Caco-2 (cell line): ENCODE results near the gene ZNF469. TPM values are rescaled to one million over a fixed set of nuclear protein-coding genes. Genes with fewer than 3 reads are reported as not detected.

Source experiments
- BruUV-seq: library from RNA; stranded (reverse); fragments of 400-500 nt; replicated peaks from 2 replicates; lab custom pipeline; 2021; lab: Mats Ljungman, UMichigan
- CTCF ChIA-PET: fragments of 300-600 bp; sonication (Branson Sonifier 250); formaldehyde crosslinking; loops from one replicate; lab custom pipeline; 2022; ENCODE audit warnings: antibody characterized with exemption; lab: Charles Lee
- POLR2A ChIA-PET: fragments of 300-600 bp; sonication (Branson Sonifier 250); formaldehyde crosslinking; loops from one replicate; lab custom pipeline; 2022; ENCODE audit warnings: antibody characterized with exemption; lab: Charles Lee
- DNase-seq, 2 experiments: peaks; one replicate each; pipeline versions ENCODE4 v3.0.0 to v3.0.0-alpha.2; 2020 to 2022
- H3K27me3 ChIP-seq: replicated peaks from 2 replicates; pipeline ENCODE4 v1.6.0; 2011; ENCODE audit warnings: low read length; ENCODE audit not compliant: control insufficient read depth, insufficient read depth
- H3K36me3 ChIP-seq: 2 replicates; pipeline ENCODE4 v1.5.1; 2011; ENCODE audit warnings: low read length; ENCODE audit not compliant: control insufficient read depth, insufficient read depth
- H3K4me1 ChIP-seq: fragments of 250-450 bp; sonication (Bioruptor Pico); 2 replicates; pipeline ENCODE4 v1.5.1; 2020; ENCODE audit warnings: mild to moderate bottlenecking
- H3K4me3 ChIP-seq: 2 replicates; pipeline ENCODE4 v1.5.1; 2011; ENCODE audit warnings: low read depth, mild to moderate bottlenecking, control low read depth, low read length
- H3K9me3 ChIP-seq: fragments of 250-450 bp; sonication (Bioruptor Pico); 2 replicates; pipeline ENCODE4 v1.5.1; 2020; ENCODE audit warnings: mild to moderate bottlenecking, moderate library complexity
- H3K27ac Mint-ChIP-seq: one replicate; pipeline ENCODE4 v1.8.0; 2022; ENCODE audit warnings: mixed read lengths; ENCODE audit not compliant: unreplicated experiment
- H3K27me3 Mint-ChIP-seq: one replicate; pipeline ENCODE4 v1.8.0; 2022; ENCODE audit warnings: mixed read lengths; ENCODE audit not compliant: insufficient read depth, unreplicated experiment
- H3K36me3 Mint-ChIP-seq: one replicate; pipeline ENCODE4 v1.8.0; 2022; ENCODE audit warnings: mild to moderate bottlenecking, mixed read lengths; ENCODE audit not compliant: insufficient read depth, unreplicated experiment
- H3K4me1 Mint-ChIP-seq: one replicate; pipeline ENCODE4 v1.8.0; 2022; ENCODE audit warnings: low read depth, mixed read lengths; ENCODE audit not compliant: unreplicated experiment
- H3K4me3 Mint-ChIP-seq: one replicate; pipeline ENCODE4 v1.8.0; 2022; ENCODE audit warnings: mild to moderate bottlenecking, moderate library complexity, mixed read lengths; ENCODE audit not compliant: unreplicated experiment
- H3K9me3 Mint-ChIP-seq: one replicate; pipeline ENCODE4 v1.8.0; 2022; ENCODE audit warnings: mixed read lengths; ENCODE audit not compliant: unreplicated experiment
- CTCF ChIP-seq, 2 experiments: fragments of 200-600 bp in 1 of 2; IDR thresholded peaks; 1 replicate in 1 of 2; 2 replicates in 1 of 2; pipeline versions ENCODE4 v1.5.1 to v1.8.0; 2011 to 2022; ENCODE audit warnings: antibody characterized with exemption in 1 of 2, control low read depth in 1 of 2, inconsistent platforms in 1 of 2, low read depth in 1 of 2, low read length in 1 of 2, mild to moderate bottlenecking in 1 of 2, moderate library complexity in 1 of 2; ENCODE audit not compliant: insufficient read depth in 1 of 2, severe bottlenecking in 1 of 2, unreplicated experiment in 1 of 2
- intact Hi-C: fragments of 100-400 bp; cut with micrococcal nuclease; formaldehyde crosslinking; loops from one replicate; pipeline ENCODE4 v1.10.0; 2022; ENCODE audit not compliant: unreplicated experiment
- total RNA-seq: library from RNA; stranded (reverse); gene quantifications from 2 replicates; pipeline ENCODE4 v1.2.3, GENCODE V29; 2022

ZNF469 gene
- total RNA-seq, 1 experiment from 2014 or later = 0.07 TPM

GRCh38 chr16:88389621-88390160 lies 6.9 kb downstream of the ZNF469 start:
- H3K4me3 Mint-ChIP-seq = no peak overlapping the region
- POLR2A ChIA-PET = no interaction called here
- no peak overlapping the region for H3K27ac Mint-ChIP-seq
- Histone ChIP-seq H3K4me1 (no peaks in the 10 kb centered on the region), H3K4me3 (no peak overlapping the region), H3K9me3 (no peaks in the 10 kb centered on the region), H3K36me3 (no peaks in the 10 kb centered on the region), H3K27me3 (no peaks in the 10 kb centered on the region; the same call in 1 of the 2 replicates)
- intact Hi-C loops = no loop called here
- CTCF ChIA-PET = no interaction called here
- BruUV-seq = no TSS peak
- H3K4me1 Mint-ChIP-seq = no peaks in the 10 kb centered on the region
- H3K27me3 Mint-ChIP-seq = peaks cover 24% of the 10 kb centered on the region
- H3K36me3 Mint-ChIP-seq = no peaks in the 10 kb centered on the region
- DNase-seq = no peak
- TF ChIP-seq CTCF (IDR thresholded peaks at IDR 0.05; ENCODE audit: insufficient read depth in 1 of 2, low read depth in 1 of 2, low read length in 1 of 2, severe bottlenecking in 1 of 2, unreplicated experiment in 1 of 2) = no peak
- H3K9me3 Mint-ChIP-seq = no peaks in the 10 kb centered on the region

GRCh38 chr16:88390265-88390664 lies 7.5 kb downstream of the ZNF469 start:
- Mint-ChIP-seq H3K27ac (no peak overlapping the region), H3K4me3 (no peak overlapping the region), H3K4me1 (no peaks in the 10 kb centered on the region), H3K27me3 (peaks cover 24% of the 10 kb centered on the region), H3K36me3 (no peaks in the 10 kb centered on the region), H3K9me3 (no peaks in the 10 kb centered on the region)
- intact Hi-C loops = no loop called here
- Histone ChIP-seq H3K4me1 (no peaks in the 10 kb centered on the region), H3K27me3 (no peaks in the 10 kb centered on the region; the same call in 1 of the 2 replicates), H3K4me3 (no peak overlapping the region), H3K9me3 (no peaks in the 10 kb centered on the region), H3K36me3 (no peaks in the 10 kb centered on the region)
- no TSS peak for BruUV-seq
- no peak for TF ChIP-seq CTCF (IDR thresholded peaks at IDR 0.05; ENCODE audit: insufficient read depth in 1 of 2, low read depth in 1 of 2, low read length in 1 of 2, severe bottlenecking in 1 of 2, unreplicated experiment in 1 of 2)
- no peak for DNase-seq
- ChIA-PET CTCF (no interaction called here), POLR2A (no interaction called here)

- CTCF ChIA-PET = no interaction called here
- no peak for TF ChIP-seq CTCF (IDR thresholded peaks at IDR 0.05; ENCODE audit: insufficient read depth in 1 of 2, low read depth in 1 of 2, low read length in 1 of 2, severe bottlenecking in 1 of 2, unreplicated experiment in 1 of 2)
- Histone ChIP-seq H3K27me3 (no peaks in the 10 kb centered on the region; the same call in 1 of the 2 replicates), H3K4me1 (no peaks in the 10 kb centered on the region), H3K9me3 (no peaks in the 10 kb centered on the region), H3K36me3 (no peaks in the 10 kb centered on the region), H3K4me3 (no peak overlapping the region)
- Mint-ChIP-seq H3K36me3 (no peaks in the 10 kb centered on the region), H3K9me3 (no peaks in the 10 kb centered on the region), H3K27me3 (peaks cover 24% of the 10 kb centered on the region), H3K27ac (no peak overlapping the region), H3K4me3 (no peak overlapping the region), H3K4me1 (no peaks in the 10 kb centered on the region)
- BruUV-seq = no TSS peak
- DNase-seq = no peak
- POLR2A ChIA-PET = no interaction called here
- intact Hi-C loops = no loop called here
Measured at GRCh38 chr16:88390735-88391134, 8.0 kb downstream of the ZNF469 start.
